SK-N-SH treated with all-trans-retinoic acid at 6 μM for 48 hours (cell line): ENCODE data around the gene CDCA7L.

Source experiments
- ARNTL ChIP-seq: fragments of 450-650 bp; formaldehyde crosslinking; IDR thresholded peaks from 2 replicates; pipeline ENCODE4 v1.5.0; 2020; ENCODE audit warnings: low read depth, mild to moderate bottlenecking, moderate library complexity, borderline replicate concordance
- TF ChIP-seq, protein P1 (sequence below): fragments of 250-450 bp; sonication (Bioruptor Pico); IDR thresholded peaks from 2 replicates; pipeline ENCODE4 v1.5.1; 2021; ENCODE audit warnings: mild to moderate bottlenecking, moderate library complexity
- TF ChIP-seq, protein P2 (sequence below): fragments of 250-450 bp; sonication (Bioruptor Pico); IDR thresholded peaks from 2 replicates; pipeline ENCODE4 v1.8.0; 2020; ENCODE audit warnings: mild to moderate bottlenecking, moderate library complexity, borderline replicate concordance

DNA sequence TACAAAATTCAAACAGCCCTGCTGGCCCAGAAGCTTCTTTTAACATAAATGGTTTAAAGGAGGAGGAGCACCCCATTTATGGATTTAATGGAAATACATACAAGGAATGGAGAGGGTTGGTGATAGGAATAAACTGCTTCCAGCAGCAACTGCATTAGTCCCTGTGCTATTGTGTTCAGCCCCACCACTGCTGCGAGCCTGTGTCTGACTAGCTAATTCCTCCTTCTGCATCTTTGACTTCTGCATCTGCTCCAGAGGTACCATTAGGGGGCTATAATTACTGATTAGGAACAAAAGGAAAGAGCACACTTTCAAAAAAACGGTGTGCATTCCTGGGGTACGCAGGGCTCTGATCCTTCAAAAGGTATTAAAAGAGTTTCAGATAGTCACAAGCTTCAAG lies 24.8 kb downstream of the CDCA7L start:
- TF ChIP-seq, protein P1, sequence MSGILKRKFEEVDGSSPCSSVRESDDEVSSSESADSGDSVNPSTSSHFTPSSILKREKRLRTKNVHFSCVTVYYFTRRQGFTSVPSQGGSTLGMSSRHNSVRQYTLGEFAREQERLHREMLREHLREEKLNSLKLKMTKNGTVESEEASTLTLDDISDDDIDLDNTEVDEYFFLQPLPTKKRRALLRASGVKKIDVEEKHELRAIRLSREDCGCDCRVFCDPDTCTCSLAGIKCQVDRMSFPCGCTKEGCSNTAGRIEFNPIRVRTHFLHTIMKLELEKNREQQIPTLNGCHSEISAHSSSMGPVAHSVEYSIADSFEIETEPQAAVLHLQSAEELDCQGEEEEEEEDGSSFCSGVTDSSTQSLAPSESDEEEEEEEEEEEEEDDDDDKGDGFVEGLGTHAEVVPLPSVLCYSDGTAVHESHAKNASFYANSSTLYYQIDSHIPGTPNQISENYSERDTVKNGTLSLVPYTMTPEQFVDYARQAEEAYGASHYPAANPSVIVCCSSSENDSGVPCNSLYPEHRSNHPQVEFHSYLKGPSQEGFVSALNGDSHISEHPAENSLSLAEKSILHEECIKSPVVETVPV (CRISPR knock-in tag) = no peak
- no peak for TF ChIP-seq ARNTL (CRISPR knock-in tag)
- TF ChIP-seq, protein P2, sequence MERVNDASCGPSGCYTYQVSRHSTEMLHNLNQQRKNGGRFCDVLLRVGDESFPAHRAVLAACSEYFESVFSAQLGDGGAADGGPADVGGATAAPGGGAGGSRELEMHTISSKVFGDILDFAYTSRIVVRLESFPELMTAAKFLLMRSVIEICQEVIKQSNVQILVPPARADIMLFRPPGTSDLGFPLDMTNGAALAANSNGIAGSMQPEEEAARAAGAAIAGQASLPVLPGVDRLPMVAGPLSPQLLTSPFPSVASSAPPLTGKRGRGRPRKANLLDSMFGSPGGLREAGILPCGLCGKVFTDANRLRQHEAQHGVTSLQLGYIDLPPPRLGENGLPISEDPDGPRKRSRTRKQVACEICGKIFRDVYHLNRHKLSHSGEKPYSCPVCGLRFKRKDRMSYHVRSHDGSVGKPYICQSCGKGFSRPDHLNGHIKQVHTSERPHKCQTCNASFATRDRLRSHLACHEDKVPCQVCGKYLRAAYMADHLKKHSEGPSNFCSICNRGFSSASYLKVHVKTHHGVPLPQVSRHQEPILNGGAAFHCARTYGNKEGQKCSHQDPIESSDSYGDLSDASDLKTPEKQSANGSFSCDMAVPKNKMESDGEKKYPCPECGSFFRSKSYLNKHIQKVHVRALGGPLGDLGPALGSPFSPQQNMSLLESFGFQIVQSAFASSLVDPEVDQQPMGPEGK (CRISPR knock-in tag) = no peak
